ENCODE measurements around the gene DNAJC9.

DNAJC9 gene

DNA sequence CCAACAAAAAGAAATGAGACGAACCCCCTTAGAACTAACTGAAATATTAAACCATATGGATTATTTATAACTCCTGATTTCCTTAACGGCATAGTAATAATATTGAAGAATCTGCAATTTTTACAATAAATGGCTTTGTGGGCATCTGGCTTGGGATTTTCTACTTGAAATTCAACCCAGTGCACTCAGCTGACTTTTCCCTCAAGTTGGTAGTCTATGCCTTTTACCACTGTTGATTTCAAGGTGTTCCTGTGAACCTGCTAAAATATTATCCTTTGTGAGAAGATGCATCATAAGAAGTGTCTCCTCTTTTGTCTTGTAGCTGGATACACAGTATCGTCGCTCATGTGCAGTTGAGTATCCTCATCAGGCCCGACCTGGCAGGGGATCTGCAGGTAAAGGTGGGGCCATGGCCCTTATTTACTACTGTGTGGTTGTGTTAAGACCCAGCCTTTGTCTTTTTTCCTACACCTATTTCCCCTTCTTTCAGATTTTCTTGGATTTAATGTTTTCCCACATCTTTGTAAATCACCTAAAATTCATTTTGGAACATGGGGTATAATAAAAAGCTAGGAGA, 8.0 kb downstream of the DNAJC9 start:
- no peak for DNase-seq

GRCh38 chr10:73234695-73235094, 12.4 kb downstream of the DNAJC9 start:
- no peak for DNase-seq

DNA sequence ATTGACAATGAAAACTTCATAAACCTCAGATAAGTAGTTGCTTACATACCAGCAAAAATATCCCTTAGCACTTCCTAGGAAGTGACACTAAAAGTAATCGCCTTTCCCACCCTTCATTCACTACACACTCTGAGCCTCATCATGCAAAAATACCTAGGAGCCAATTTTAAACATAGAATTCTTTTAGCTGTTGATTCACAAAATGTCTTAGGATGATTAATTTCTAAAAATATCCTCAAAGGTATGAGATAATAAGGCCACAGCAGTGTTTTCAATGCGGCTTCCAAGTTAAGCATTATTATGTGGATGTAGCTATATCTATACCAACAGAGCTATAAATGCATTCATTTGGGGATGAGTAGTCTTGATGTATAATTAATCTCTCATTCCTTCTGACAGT, 13.2 kb downstream of the DNAJC9 start:
- no peak for DNase-seq

- peak; percentile 22 for DNase-seq
These were observed 14.2 kb downstream of the DNAJC9 start for GRCh38 chr10:73232887-73233286.

DNA sequence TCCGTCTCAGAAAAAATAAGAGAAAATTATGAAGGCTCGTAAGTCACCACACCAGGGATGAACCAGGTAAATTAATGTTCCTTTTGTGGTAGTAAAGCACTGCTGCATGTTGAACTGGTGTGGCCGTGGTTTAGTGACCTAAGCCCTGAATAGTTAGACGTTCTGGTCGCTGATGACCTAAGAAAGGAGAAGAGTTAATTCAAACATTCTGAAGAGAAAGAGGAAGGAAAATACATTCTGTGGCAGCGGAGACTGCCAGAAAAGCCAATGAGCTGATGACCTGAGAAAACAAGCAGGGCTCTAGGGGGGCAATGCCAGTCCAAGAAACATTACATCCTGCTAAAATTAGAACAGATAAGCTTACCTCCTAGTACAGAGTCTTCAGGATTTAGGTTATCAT, 17.5 kb downstream of the DNAJC9 start:
- DNase-seq, result no peak

DNA sequence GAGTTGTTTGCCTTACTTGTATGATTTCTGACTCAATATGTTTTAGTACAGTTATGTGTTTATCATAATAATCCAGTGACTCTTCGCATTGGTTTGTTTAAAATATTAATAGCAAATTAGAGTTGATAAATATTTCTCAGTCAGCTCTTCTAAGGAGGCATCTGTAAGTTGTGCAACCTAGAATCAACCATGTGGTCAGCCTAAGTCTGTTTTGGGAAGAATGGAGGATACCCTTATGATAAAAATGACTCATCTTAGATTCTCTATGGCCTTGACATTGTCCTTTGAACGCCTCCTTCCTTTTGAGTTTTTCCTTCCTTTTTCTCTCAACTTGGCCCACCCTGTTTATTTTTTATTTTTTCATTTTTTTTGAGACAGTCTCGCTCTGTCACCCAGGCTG, 18.8 kb downstream of the DNAJC9 start:
- DNase-seq, result peak; percentile 29

DNA sequence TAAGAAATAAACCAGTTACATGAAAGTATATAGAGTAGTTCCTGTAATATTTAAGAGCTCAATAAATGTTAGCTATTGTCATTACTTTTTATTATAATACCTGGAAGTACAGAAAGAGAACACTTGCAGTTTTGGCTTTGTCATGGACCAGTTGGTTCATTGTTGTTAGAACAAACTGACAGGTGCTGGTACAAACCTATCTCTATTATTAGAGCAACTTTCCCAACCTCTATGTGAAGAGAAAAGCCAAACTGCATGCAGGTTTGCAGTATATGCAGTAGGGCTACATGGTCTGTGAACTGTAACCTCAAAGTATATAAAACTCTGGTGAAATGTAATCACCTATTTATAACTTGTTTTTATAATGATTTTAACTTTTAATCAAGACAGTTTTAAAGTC, 20.4 kb downstream of the DNAJC9 start:
- no peak for DNase-seq

GRCh38 chr10:73225518-73225917, 21.5 kb downstream of the DNAJC9 start:
- DNase-seq, result no peak

DNA sequence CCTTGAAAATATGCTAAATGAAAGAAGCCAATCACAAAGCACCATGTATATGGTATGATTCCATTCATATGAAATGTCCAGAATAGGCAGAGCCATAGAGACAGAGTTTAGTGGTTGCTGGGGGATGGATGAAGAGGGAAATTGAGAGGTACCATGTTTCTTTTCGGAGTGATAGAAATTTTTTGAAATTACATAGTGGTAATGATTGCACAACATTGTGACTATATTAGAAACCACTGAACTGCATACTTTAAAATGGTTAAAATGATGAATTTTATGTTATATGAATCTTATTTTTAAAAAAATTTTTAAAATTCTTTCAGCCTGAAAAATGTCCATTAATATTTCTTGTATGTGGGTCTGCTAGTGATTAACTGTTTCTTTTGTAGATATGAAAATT, 26.1 kb downstream of the DNAJC9 start:
- DNase-seq, result no peak

DNA sequence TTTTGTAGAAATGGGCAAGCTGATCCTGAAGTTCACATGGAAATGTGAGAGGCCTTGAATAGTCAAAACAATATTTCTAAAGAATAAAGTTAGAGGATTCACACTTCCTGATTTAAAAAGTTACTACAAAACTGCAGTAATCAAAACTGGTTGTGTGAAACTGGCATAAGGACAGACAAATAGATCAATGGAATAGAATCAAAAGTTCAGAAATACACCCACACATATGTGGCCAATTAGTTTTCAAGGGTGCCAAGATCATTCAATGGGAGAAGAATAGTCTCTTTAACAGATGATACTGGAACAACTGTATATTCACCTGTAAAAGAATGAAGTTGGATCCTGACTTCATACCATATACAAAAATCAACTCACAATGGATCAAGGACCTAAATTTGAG, 27.7 kb downstream of the DNAJC9 start:
- no peak for DNase-seq

GRCh38 chr10:73218431-73219191, 28.4 kb downstream of the DNAJC9 start:
- DNase-seq, result peak; percentile 10

DNA sequence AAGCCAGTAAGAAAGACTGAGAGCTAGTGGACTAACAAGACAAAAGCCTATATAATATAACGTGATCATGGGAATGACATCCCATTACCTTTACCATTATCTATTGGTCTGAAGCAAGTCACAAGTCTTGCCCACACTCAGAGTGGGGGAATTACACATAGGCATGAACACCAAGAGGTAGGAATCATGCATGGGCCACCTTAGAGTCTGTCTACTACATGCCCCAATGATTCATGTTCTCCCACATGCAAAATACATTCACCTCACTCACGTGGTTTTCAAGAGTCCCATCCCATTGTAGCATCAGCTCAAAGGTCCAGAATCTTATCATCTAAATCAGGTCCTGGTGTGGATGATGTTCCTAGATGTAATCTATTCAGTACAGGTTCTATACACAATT, 29.4 kb downstream of the DNAJC9 start:
- DNase-seq, result no peak

- DNase-seq, result no peak
These were observed 31.3 kb downstream of the DNAJC9 start for GRCh38 chr10:73215749-73216148.

DNA sequence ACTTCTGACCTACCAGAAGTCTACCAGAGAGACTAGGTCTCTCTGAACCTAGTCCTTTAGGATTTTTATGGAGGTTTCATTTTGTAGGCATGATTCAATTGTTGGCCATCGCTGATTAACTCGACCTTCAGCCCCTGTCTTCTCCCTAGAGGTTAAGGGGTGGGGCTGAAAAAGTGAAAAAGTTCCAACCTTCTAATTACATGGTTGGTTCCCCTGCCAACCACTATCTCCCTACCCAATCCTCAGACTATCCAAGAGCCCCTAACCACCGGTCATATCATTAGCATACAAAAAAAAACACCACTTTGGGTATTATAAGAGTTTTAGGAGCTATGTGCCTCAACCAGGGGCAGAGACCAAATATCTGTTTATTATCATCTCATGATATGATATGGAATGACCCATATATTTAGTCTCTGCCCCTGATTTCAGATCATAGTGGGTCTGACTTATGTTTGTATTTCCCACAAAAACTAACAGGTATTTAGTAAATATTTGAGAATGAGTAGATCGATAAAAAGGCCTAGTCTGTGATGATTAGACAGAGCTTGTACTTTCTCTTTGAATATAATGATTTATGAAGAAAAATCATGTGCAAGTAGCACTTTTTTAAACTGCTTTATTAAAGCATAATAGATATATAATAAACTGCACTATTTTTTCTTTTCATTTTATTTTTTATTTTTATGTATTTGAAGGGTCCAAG, 35.8 kb downstream of the DNAJC9 start:
- no peak for DNase-seq

DNA sequence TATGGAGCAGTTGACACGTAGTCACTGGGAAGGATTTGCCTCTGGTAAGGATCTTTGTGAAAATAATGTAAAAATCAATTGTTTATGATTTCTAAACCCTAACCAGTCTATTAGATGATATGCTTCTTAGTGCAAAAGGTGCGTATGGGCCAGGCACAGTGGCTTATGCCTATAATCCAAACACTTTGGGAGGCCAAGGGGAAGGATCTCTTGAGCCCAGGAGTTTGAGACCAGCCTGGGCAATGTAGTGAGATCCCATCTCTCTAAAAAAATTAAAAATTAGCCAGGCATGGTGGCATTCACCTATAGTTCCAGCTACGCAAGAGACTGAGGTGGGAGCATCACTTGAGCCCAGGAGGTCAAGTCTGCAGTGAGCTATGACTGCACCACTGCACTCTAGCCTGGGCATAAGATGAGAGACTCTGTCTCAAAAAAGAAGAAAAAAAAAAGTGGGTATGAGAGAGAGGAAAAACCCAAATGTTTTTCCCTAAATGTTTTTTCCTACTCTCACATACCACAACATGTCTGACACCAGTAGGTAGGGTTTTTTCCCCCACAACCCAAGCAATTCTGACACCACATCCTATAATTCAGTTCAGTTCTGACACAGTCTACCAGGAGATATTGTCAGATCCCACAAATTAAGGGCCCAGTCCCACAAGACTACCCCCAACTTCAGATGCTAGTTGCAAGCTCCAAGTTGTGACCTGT, 36.5 kb downstream of the DNAJC9 start:
- DNase-seq, result no peak

DNA sequence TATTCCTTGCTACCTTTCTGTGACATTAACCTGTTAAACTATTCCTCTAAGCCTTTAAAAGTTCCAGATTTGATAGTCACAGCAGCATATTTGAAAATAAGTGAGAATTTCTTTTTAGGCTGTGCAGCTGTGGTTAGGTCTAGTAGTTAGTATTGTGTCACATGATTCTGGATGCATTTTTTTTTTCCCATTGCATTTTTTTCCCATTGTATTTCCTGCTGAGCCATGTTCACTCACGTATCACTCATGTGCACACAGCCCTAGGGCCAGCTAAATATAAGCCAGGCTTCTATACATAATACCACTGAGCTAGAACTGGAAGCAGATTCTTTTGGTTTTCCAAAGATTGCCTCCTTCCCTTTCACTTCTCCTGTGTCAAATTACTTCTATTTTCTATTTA, 37.4 kb downstream of the DNAJC9 start:
- DNase-seq, result peak; percentile 61

DNA sequence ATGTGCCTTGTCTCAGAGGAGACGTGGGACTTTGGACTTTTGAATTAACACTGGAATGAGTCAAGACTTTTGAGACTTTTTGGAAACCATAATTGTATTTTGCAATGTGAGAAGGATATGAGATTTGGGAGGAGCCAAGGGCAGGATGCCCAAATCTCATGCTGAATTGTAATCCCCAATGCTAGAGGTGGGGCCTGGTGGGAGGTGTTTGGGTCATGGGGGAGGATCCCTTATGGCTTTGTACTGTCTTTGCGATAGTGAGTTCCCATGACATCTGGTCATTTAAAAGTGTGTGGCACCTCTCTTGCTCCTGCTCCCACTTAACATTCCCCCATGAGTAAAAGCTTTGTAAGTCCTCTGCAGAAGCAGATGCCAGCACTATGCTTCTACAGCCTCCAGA, 39.2 kb downstream of the DNAJC9 start:
- no peak for DNase-seq

DNA sequence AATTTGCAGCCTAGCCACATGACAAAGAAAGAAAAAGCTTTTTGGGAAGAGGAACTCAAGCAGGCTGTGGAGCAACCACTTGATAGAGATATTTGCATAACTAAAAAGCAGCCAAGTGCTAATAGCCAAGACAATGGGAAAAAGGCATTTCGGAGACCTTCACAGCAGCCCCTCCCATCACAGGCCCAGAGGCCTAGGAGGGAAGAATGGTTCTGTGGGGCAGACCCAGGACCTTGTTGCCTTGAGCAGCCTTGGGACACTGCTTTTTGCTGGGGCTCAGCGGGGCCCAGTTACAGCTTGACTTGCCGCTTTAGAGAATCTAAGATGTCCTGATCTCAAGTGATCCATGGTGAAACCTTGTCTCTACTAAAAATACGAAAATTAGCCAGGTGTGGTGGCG, 40.7 kb downstream of the DNAJC9 start:
- no peak for DNase-seq

GRCh38 chr10:73205890-73206289, 41.2 kb downstream of the DNAJC9 start:
- DNase-seq, result no peak

DNA sequence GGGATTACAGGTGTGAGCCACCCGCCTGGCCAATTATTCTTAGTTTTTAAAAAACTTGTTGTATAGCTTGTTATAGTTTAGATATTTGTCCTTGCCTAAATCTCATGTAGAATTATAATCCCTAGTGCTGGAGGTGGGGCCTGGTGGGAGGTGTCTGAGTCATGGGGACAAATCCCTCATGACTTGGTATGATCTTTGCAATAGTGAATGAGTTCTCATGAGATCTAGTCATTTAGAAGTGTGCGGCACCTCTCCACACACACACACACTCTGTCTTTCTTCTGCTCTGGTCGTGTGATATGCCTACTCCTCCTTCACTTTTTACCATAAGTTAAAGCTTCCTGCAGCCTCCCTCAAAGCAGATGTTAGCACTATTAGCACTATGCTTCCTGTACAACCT, 42.0 kb downstream of the DNAJC9 start:
- DNase-seq, result no peak

Data from HCEC 1CT (cell line).